22Rv1 (cell line): ENCODE measurements around the gene SLC1A2.

Experiments
- CTCF ChIP-seq: fragments of 450-650 bp; IDR thresholded peaks from 2 replicates; pipeline ENCODE4 v1.5.1; 2017; ENCODE audit warnings: mild to moderate bottlenecking
- ZFX ChIP-seq: fragments of 450-650 bp; IDR thresholded peaks from 2 replicates; pipeline ENCODE4 v1.6.1; 2017; ENCODE audit warnings: antibody characterized with exemption, borderline replicate concordance

DNA sequence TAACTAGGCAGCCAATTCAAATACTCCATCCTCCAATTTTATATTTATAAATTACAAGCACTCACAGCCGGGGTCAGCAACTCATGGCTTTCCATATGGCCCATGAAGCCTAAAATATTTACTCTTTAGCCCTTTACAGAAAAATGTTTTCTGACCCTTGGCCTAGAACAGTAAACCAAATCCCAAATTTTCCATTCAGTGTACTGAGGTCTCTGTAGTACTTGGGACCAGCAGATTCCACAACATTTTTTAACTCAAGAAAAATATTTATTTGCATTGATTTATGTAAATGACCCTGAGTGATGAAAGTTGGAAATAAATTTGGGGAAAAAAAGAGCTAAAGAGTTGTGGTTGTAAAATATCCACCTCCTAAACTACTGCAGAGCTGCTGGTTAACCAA, 82.6 kb downstream of the SLC1A2 start:
- no peak for TF ChIP-seq CTCF
- no peak for TF ChIP-seq ZFX
